ENCODE data around the gene BARX2. TPM values are rescaled to one million over a fixed set of nuclear protein-coding genes. Genes with fewer than 3 reads are reported as not detected.

BARX2 gene
- total and polyA plus RNA-seq, 2 experiments from 2014 or later, result 0.32 to 0.36 TPM

- H3K27me3 ChIP-seq, result no peaks in the 10 kb centered on the region
- no peak for DNase-seq (ENCODE audit: low read depth in 1 of 2, low spot score in 1 of 2)
- H3K9me3 ChIP-seq (ENCODE audit: low read depth), result no peaks in the 10 kb centered on the region
- H3K4me3 ChIP-seq, result no peak overlapping the region
- no peaks in the 10 kb centered on the region for H3K4me1 ChIP-seq (ENCODE audit: low read depth)
- no peak overlapping the region for H3K27ac ChIP-seq
- TF ChIP-seq, protein P1, sequence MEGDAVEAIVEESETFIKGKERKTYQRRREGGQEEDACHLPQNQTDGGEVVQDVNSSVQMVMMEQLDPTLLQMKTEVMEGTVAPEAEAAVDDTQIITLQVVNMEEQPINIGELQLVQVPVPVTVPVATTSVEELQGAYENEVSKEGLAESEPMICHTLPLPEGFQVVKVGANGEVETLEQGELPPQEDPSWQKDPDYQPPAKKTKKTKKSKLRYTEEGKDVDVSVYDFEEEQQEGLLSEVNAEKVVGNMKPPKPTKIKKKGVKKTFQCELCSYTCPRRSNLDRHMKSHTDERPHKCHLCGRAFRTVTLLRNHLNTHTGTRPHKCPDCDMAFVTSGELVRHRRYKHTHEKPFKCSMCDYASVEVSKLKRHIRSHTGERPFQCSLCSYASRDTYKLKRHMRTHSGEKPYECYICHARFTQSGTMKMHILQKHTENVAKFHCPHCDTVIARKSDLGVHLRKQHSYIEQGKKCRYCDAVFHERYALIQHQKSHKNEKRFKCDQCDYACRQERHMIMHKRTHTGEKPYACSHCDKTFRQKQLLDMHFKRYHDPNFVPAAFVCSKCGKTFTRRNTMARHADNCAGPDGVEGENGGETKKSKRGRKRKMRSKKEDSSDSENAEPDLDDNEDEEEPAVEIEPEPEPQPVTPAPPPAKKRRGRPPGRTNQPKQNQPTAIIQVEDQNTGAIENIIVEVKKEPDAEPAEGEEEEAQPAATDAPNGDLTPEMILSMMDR (IDR thresholded peaks at IDR 0.05; ENCODE audit: low read depth, low read length), result no peak
- H3K36me3 ChIP-seq, result no peaks in the 10 kb centered on the region
Measured at GRCh38 chr11:129395432-129395831, 19.8 kb downstream of the BARX2 start.

- Histone ChIP-seq H3K4me3 (no peak overlapping the region), H3K27me3 (no peaks in the 10 kb centered on the region), H3K27ac (no peak overlapping the region), H3K4me1 (ENCODE audit: low read depth) (no peaks in the 10 kb centered on the region), H3K36me3 (no peaks in the 10 kb centered on the region), H3K9me3 (ENCODE audit: low read depth) (no peaks in the 10 kb centered on the region)
- TF ChIP-seq, protein P1 (IDR thresholded peaks at IDR 0.05; ENCODE audit: low read depth, low read length), result no peak
- DNase-seq (ENCODE audit: low read depth in 1 of 2, low spot score in 1 of 2), result no peak
Measured at GRCh38 chr11:129395883-129396282, 20.2 kb downstream of the BARX2 start.

DNA sequence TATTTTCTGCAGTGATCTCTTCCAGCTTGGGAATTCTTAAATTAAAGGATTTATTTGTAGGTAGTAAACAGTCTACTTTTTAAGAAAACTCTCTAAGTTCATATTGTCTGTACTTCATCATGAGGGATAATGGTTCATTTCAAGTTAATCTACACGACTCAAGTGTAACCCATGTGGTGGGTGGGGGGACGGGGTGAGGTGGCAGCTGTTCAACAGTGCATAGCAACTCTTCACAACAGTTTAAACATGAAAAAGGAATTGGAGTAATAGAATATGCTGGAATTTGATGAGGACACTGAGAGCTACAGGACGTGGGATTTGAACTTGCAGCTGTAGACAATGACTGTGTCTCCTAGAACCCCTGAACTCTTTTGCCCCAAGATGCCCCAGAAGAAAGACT, 20.8 kb downstream of the BARX2 start:
- H3K27me3 ChIP-seq, result no peaks in the 10 kb centered on the region
- H3K4me3 ChIP-seq, result no peak overlapping the region
- H3K4me1 ChIP-seq (ENCODE audit: low read depth), result no peaks in the 10 kb centered on the region
- no peaks in the 10 kb centered on the region for H3K36me3 ChIP-seq
- H3K27ac ChIP-seq, result no peak overlapping the region
- no peaks in the 10 kb centered on the region for H3K9me3 ChIP-seq (ENCODE audit: low read depth)
- DNase-seq (ENCODE audit: low read depth in 1 of 2, low spot score in 1 of 2), result no peak
- TF ChIP-seq, protein P1 (IDR thresholded peaks at IDR 0.05; ENCODE audit: low read depth, low read length), result no peak

- Histone ChIP-seq H3K9me3 (ENCODE audit: low read depth) (no peaks in the 10 kb centered on the region), H3K27me3 (no peaks in the 10 kb centered on the region), H3K36me3 (no peaks in the 10 kb centered on the region), H3K4me1 (ENCODE audit: low read depth) (no peaks in the 10 kb centered on the region), H3K4me3 (no peak overlapping the region), H3K27ac (no peak overlapping the region)
- no peak for DNase-seq (ENCODE audit: low read depth in 1 of 2, low spot score in 1 of 2)
- TF ChIP-seq, protein P1 (IDR thresholded peaks at IDR 0.05; ENCODE audit: low read depth, low read length), result no peak
Measured at GRCh38 chr11:129402206-129403171, 26.8 kb downstream of the BARX2 start.

DNA sequence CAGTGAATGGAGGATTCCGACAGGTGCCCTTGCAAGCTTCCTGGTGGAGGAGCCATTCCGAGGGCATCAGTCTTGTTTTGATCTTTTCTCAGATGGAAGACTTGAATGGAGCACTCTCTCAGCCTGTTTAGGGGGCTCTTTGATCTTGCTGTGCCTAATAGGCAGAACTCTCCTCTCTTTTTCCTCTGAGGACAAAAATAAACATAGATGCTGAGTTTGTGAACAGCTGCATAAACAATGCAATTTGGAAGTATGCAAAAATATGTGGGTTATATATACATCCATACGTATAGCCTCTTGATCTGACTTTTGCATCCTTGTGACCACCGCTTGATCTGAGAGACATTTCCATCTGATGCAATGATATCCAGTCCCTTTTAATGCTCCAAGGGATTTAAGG, 29.1 kb downstream of the BARX2 start:
- no peaks in the 10 kb centered on the region for H3K9me3 ChIP-seq (ENCODE audit: low read depth)
- DNase-seq (ENCODE audit: low read depth in 1 of 2, low spot score in 1 of 2), result no peak
- TF ChIP-seq, protein P1 (IDR thresholded peaks at IDR 0.05; ENCODE audit: low read depth, low read length), result no peak
- no peaks in the 10 kb centered on the region for H3K36me3 ChIP-seq
- no peaks in the 10 kb centered on the region for H3K27me3 ChIP-seq
- no peaks in the 10 kb centered on the region for H3K4me1 ChIP-seq (ENCODE audit: low read depth)
- no peak overlapping the region for H3K27ac ChIP-seq
- H3K4me3 ChIP-seq, result no peak overlapping the region

All from cardiac muscle cell (in vitro differentiated cells and primary cell).